COR-L47 (cell line): ENCODE measurements around the gene ATP7B.

Experiments
- DNase-seq: peaks from one replicate; lab custom pipeline; 2025; lab: John Stamatoyannopoulos, UW

The ATP7B gene

DNA sequence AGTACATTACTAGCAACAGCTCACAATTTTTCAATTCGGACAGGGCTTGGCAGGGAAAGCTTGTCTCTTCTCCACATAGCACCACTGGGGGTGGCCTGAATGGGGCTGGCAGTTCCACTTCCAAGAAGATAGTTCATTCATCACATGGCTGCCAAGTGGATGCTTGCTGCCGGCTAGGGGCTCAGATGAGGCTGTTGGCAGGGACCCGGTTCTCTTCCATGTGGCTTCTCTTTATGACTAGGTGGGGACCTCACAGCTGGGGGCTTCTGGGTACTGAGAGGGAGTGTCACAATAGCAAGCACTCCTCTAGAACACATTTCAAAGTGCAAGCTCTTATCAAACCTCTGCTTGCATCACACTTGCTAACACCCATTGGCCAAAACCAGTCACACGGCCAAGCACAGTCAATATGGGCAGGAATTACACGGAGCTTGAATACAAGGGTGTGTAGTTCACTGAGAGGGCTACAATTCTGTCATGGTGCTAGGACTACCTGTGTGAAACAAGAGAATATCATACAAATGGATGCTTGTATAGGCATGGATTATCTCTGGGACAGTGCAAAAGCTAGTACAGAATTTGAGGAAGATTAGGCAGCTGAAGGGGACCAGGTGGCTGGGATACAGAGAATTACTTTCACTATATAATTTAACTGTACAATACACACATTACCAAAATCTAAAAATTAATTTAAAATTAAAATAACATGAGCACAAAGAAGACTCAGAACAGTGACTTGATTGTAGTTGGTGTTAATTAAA is 32.3 kb downstream of the ATP7B start:
- DNase-seq, result no peak

DNA sequence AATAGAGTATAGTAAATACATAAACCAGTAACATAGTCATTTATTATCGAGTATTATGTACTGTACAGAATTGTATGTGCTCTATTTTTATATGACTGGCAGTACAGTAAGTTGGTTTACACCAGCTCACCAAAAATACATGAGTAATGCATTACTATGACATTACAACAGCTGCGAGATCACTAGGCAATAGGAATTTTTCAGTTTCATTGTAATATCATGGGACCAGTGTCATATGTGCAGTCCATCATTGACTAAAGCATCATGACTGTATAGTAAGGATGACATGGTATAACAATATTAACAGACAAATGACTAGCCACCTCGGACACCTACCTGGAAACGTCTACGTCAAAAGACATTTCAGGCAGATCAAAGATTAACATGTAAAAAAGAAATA is 33.6 kb downstream of the ATP7B start:
- DNase-seq, result no peak

DNA sequence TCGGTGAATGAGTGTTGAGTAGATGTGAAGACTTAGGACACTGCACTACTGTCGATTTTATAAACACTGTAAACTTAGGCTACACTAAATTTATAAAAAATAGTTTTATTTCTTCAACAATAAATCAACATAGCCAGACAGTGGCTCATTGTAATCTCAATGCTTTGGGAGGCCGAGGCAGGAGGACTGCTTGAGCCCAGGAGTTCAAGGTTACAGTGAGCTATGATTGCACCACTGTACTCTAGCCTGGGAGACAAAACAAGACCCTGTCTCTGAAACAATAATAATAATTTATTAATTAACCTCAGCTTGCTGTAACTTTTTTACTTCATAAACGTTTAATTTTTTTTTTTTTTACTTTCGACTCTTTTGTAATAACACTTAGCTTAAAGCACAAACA is 34.4 kb downstream of the ATP7B start:
- DNase-seq, result no peak

GRCh38 chr13:51976423-51976822 is 34.8 kb downstream of the ATP7B start:
- no peak for DNase-seq

GRCh38 chr13:51974482-51974881 is 36.8 kb downstream of the ATP7B start:
- no peak for DNase-seq

GRCh38 chr13:51971520-51972426 is 39.5 kb downstream of the ATP7B start:
- DNase-seq, result no peak

- DNase-seq, result no peak
Measured at GRCh38 chr13:51970349-51970748, 40.9 kb downstream of the ATP7B start.

DNA sequence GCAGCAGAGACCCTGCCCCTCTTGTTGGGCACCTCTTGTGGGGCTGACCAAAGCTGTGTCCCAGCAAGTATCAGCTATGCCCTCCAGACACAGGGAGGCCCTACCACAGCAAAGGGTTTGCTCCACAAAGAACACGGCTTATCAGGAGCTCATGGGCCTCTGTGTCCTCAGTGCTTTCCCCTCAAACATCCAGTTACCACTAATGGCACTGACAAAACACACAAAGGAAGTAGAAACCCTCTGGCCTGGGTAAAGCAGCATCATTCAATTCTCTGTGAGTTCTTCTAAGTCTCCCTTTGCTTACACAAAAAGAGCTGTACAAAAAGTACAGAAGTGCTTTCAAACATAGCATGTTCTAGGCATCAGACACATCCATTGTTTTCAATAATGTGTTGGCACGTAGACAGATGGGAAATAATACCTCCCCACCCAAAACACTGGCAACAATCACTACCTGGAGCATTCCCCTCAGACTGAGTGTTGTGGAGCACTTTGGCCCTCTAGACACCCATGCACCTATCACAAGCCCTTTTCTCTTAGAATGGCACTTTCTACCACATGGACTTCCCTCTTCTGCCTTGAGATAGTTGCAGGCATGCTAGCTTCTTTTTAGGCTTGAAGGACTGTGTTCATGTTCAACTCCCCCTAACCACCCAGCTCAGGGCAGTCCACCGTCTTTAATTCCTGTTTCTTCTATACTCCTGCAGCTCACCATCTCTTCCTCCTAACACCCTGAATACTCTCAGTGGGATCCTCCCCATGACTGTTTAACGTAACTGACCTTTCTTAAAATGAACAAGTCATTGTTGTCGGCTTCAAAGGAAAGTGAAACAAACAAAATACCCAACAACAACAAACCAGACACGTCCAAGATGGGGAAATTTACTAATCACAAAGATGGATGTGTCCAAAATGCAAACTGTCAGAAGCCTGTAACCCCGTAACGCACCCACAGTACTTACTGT is 43.5 kb downstream of the ATP7B start:
- DNase-seq, result no peak

DNA sequence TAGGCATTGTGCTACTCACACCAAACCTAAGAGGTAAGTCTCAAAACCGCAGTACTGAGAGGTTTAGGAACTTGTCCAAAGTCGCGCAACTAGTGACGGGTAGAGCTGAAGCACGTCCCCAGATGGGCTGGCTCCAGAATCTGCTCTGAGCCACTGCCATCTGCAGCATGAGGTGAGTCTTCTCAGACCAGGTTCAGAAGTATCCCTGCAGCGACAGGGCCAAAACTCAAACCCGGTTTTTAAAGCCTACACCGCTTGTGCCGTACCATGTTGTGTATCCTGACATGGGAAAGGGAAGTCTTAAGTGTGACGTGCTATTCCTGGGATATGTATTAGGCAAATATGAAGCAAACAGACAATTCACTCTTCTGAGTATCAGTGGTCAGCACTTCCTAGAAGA is 45.1 kb downstream of the ATP7B start:
- DNase-seq, result no peak

GRCh38 chr13:51961493-51962403 is 49.5 kb downstream of the ATP7B start:
- no peak for DNase-seq

GRCh38 chr13:51960766-51961165 is 50.5 kb downstream of the ATP7B start:
- DNase-seq, result no peak

DNA sequence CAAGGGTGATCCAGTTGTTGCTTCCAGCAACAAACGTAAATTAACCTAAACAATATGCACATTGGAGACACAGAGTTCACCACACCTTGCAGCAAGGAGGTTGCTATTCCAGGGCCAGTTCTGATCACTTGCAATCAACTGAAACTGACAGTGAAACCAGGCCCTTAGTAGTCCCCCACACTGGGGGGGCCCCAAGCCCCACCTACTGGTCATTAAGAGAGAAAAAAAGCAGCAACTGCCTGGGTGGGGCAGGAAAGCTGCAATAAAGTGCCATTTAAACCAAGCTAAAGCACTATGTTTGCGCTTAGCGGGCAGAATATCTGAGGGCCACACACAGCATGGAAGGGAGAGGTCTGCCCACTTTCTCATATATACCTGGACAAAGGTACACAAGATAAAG is 51.5 kb downstream of the ATP7B start:
- DNase-seq, result no peak

DNA sequence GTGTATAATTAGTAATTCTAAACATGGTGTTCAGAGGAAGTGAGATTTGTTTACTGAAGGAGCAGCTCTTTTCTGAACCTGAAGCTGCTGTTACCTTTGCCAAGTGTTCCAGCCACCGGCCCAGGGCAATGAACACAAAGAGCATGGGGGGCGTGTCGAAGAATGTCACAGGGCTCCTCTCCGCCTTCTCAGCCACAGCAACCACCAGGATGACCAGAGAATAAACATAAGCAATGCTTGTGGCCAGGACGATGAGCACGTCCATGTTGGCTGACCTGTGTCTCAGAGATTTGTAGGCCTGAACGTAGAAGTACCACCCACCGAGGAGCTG is 53.1 kb downstream of the ATP7B start:
- DNase-seq, result peak; percentile 69

GRCh38 chr13:51957377-51958216 is 53.7 kb downstream of the ATP7B start:
- peak; percentile 34 for DNase-seq

DNA sequence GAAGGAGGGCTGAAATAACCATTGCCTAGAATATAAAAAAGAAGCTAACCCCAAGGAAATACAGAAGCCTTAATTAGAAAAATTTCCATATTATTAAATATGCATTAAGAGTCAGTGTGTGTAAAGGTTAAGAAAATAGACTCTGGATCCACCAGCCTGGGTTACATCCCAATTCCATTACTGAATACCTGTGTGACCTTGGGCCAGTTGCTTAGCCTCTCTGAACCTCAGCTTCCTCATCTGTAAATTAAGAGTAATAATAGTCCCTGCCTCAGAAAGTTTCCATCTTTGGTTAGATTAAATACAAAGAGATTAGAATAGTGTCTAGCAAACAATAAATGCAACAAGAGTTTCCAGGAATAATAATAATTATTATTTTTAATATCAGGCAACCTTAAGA is 54.5 kb downstream of the ATP7B start:
- DNase-seq, result no peak

- no peak for DNase-seq
Measured at GRCh38 chr13:51955816-51956603, 55.2 kb downstream of the ATP7B start.

DNA sequence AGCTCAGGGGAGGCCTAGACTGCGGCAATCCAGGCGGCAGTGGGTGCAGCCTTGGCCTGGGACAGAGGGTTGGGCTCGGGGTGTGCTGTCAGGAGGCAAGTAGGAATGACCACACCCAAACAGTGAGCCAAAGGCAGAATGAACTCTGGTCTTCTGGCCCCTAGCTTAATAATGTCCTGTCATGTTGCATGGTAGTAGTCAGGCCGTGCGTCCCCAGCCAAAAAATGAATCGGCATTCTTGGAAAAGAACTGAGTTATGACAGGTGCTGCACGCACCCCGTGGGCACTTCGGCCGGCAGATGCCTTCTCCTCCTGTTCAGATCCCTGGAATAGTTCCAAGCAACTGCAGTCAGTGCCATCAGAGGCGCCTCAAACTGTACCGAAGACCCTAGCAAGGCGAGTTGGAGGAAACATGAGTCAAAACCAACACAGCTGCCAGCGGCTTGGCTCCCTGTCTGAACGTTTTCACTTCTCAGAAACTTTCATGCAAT is 55.9 kb downstream of the ATP7B start:
- DNase-seq, result peak; percentile 81

DNA sequence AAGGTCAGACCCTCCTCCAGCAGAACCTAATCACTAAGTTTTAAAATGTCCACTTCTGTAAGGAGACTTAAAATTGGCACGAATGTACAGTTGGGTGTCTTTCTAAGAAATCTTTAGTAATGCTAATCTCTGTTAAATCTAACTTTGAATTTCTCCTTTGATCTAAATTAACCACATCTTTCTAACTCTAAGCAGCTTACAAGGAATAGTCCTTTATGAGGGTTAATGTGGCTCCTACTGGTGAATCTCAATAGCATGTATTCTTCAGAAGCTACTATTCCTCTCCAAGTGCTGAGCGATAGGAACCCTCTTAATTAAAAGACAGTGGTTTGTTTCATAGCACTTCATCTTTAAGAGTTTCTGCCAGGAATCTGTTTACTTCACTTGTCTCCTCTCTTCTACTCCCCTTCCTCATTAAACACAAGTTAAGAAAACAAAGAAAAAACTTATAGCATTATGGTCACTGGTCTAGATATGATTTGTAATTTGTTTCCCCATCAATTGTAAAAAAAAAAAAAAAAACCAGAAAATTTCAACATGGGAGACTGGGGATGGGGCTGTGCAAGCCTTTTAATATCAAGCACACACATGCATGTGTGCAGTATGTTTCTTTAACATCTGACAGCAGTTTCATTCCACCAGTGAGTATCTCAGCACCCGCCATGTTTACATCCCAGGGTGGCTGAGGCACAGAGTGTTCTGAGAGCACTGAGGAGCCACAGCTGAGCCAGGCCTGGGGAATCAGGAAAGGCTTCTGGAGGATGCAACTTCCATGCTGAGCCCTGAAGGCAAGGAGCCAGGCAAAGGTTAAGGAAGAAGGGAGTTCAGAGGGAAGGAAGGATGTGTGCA is 57.7 kb downstream of the ATP7B start:
- no peak for DNase-seq
